Mesangial cell (primary cell): Measurements from ENCODE around the gene NUP85. TPM values are rescaled to one million over a fixed set of nuclear protein-coding genes. Genes with fewer than 3 reads are reported as not detected.

Experiments
- total RNA-seq: library from RNA; depleted of rRNA; stranded (reverse); fragments of >200 nt; gene quantifications from 2 replicates; pipeline ENCODE4 v1.2.3, GENCODE V29; 2015

NUP85 gene
- 26.6 and 57.5 TPM in 2 replicates for total RNA-seq

DNA sequence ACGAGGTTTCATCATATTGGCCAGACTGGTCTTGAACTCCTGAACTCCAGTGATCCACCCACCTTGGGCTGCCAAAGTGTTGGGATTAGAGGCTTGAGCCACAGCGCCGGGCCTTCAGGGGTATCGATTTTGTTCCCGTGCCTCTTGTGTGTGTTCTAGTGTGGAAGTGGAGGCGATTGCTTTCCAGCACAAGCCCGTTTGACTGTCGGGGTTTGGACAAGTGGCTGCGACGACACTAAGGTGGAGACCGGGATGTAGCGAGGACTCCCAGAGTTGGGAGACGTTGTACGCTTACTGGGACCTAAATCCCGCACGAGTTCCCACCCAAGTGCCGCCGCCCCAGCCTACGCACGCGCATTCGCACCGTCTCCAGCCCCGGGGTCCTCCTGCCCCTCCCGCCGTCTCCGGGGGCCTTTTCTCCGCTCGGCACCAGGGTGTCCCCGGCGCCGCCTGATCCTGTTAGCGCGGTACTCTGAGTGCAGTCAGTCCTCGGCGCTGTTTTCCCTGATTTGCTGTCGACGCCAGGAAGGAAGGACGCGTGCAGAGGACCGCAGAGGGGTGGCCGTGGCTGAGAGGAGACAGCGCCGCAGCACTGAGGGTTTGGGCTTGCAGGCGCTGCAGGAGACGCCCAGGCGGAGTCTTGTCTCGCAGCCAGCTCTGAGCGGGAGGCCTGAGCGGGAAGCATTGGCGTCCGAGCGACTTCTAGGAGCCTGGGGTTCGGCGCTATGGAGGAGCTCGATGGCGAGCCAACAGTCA is at the start of gene NUP85:
Gene NUP85 (plus strand): TSS at position 643 of the 756 bp plus-strand sequence. CDS start 83 bp downstream, at position 726.

DNA sequence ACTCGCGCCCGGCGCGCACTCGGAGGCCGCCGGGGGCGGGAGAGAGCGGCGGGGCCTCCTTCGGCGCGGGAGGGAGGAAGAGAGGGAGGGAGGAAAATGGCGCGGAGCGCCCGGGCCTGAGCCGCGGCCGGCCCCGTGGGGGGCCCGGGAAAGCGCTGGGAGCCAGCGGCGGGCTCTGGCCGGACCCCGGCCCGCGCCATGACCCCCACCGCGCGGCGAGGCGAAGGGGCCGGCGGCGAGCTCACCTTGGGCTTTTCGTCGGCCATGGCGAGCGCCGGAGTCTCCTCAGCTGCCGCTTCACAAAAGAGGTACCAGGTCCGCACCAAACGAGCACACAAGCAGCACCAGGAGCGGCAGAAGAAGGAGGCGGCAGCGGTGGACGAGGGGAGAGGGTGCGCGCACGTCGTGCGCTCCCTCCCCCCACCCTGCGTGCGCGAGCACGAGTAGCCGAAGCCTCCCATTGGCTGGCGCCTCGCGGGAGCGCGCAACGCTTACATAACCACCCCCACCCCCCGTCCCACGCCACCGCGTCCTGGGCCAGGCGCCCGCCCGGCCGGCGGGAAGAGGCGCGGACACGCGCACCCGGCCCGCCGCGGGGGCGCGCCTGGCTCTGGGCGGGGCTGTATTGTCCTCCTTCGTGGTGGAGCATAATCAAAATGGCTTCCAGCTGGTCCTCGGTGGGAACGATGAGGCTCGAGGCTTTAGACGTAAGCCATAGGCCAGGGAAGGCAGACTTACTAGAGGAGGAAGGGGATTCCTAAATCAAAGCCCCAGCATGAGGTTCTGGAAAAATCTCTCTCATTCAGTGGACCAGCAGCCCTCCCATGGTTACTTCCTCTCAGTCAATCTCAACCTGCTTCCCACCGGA is 22.7 kb upstream of the NUP85 start, which contains the start of gene SUMO2:
Gene SUMO2 (minus strand): TSS at position 391 of the 868 bp plus-strand sequence. CDS start 125 bp downstream, at position 266.

GRCh38 chr17:75261336-75262111 is 56.0 kb downstream of the NUP85 start, which contains the start of the genes GGA3 and MRPS7:
TSS of gene GGA3 (minus strand) at chr17:75261606. CDS start at chr17:75261587, 19 bp downstream.
TSS of gene MRPS7 (plus strand) at chr17:75261879. CDS start at chr17:75261901, 22 bp downstream.

DNA sequence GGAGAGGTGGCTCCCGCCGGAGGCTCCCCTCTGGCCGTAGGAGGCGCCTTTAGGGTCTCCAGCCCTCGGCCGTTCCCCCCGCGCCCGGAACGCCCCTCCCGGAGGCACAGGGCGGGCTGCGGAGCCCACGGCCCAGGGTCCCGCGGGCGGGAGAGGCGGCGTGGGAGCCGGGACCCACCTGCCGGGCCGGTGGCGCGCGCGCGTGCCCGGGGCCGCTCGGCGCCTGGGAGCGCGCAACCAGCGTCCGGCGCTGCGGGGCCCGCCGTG is 65.4 kb downstream of the NUP85 start, which contains the start of gene MIF4GD:
Gene MIF4GD (minus strand): TSS at position 266 of the 267 bp plus-strand sequence. CDS start 1,036 bp downstream, outside the sequence.

Other genes starting within 250 kb of the NUP85 start
- gene HID1, start 232.9 kb upstream of the NUP85 start, total RNA-seq: 2.0 and 12.5 TPM in 2 replicates
- 40.6 and 49.3 TPM in 2 replicates for gene CDR2L, start 218.0 kb upstream of the NUP85 start, total RNA-seq
- 43.9 and 84.7 TPM in 2 replicates for gene MRPL58, start 193.0 kb upstream of the NUP85 start, total RNA-seq
- 152 and 176 TPM in 2 replicates for gene ATP5PD, start 158.7 kb upstream of the NUP85 start, total RNA-seq
- 14.3 and 24.0 TPM in 2 replicates for gene KCTD2, start 158.5 kb upstream of the NUP85 start, total RNA-seq
- 11.6 and 55.9 TPM in 2 replicates for gene SLC16A5, start 117.7 kb upstream of the NUP85 start, total RNA-seq
- gene ARMC7, start 95.7 kb upstream of the NUP85 start, total RNA-seq: 7.2 and 12.4 TPM in 2 replicates
- gene NT5C, start 73.9 kb upstream of the NUP85 start, total RNA-seq: 177 and 214 TPM in 2 replicates
- gene JPT1, start 51.2 kb upstream of the NUP85 start, total RNA-seq: 257 and 620 TPM in 2 replicates
- gene SUMO2, start 22.7 kb upstream of the NUP85 start, total RNA-seq: 91.0 and 101 TPM in 2 replicates
- gene GGA3, start 55.9 kb downstream of the NUP85 start, total RNA-seq: 16.9 and 17.9 TPM in 2 replicates
- 40.4 and 69.1 TPM in 2 replicates for gene MRPS7, start 56.2 kb downstream of the NUP85 start, total RNA-seq
- gene MIF4GD, start 65.6 kb downstream of the NUP85 start, total RNA-seq: 19.2 and 27.3 TPM in 2 replicates
- gene SLC25A19, start 83.8 kb downstream of the NUP85 start, total RNA-seq: 4.3 and 17.3 TPM in 2 replicates
- 60.8 and 64.8 TPM in 2 replicates for gene GRB2, start 200.0 kb downstream of the NUP85 start, total RNA-seq